SK-N-SH treated with all-trans-retinoic acid at 6 μM for 48 hours (cell line): ENCODE data around the gene TLX2.

Experiments
- BACH2 ChIP-seq: fragments of 250-450 bp; sonication (Bioruptor Pico); IDR thresholded peaks from 2 replicates; pipeline ENCODE4 v1.9.0; 2021; ENCODE audit warnings: mild to moderate bottlenecking, borderline replicate concordance
- GLIS3 ChIP-seq: fragments of 250-450 bp; sonication (Bioruptor Pico); IDR thresholded peaks from 2 replicates; pipeline ENCODE4 v1.5.0; 2020; ENCODE audit warnings: mild to moderate bottlenecking, moderate library complexity
- PATZ1 ChIP-seq: fragments of 250-450 bp; sonication (Bioruptor Pico); IDR thresholded peaks from 2 replicates; pipeline ENCODE4 v1.8.0; 2020; ENCODE audit warnings: mild to moderate bottlenecking, moderate library complexity, borderline replicate concordance
- TOX ChIP-seq: fragments of 250-450 bp; sonication (Bioruptor Pico); IDR thresholded peaks from 2 replicates; pipeline ENCODE4 v1.8.0; 2021; ENCODE audit warnings: mild to moderate bottlenecking, moderate library complexity, borderline replicate concordance
- ZNF565 ChIP-seq: fragments of 450-650 bp; formaldehyde crosslinking; conservative IDR thresholded peaks from 2 replicates; pipeline ENCODE4 v1.5.0; 2020; ENCODE audit warnings: low read depth, mild to moderate bottlenecking, moderate library complexity

GRCh38 chr2:74555610-74556103 lies 41.4 kb downstream of the TLX2 start:
- TF ChIP-seq BACH2 (CRISPR knock-in tag) (no peak), PATZ1 (CRISPR knock-in tag) (no peak), ZNF565 (CRISPR knock-in tag) (no peak), TOX (CRISPR knock-in tag) (no peak), GLIS3 (CRISPR knock-in tag) (no peak)
